ENCODE results near the gene RNF6. TPM values are rescaled to one million over a fixed set of nuclear protein-coding genes. Genes with fewer than 3 reads are reported as not detected.

The RNF6 gene
- polyA plus RNA-seq, 1 of the 3 experiments (the other 2 are of a cell fraction), result 13.8 TPM

DNA sequence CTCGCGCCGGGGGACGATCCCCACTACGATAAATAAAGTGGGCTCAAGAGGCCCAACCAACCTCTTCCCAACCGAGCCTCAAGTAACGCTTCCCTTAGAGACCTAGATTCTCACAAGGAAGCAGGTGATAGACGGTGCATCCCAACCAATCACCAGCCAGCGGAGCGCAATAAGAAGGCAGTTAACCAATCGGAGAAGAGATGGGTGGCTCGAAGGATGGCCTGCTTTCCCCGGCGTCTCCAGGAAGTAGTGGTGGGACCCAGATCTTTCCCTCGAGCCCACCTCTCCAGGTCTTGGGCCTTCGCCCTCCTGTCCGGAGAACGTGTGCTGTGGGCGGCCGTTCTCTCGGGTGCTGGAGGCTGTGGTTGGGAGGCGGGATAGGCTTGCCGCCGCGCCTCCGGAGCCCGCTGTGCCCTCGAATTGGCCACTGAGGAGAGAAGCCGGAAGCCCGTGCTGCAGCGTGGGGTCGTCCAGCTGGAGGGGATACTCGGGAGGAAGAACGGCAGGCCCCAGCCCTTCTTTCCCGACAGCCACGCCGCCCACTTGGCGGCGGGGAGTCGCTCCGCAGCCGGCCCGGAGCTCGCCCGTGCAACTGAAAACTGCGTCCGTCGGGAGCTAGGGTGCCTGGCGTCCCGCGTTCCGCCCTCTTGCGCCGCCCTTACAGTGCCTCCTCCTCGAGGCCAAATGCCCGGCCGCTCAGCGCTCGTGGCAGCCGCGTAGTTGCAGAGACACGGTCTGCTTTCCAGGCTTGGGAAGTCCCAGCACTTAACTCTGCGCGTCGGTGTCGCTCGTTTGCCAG is at the start of gene RNF6 (continued):
- TF ChIP-seq, protein P1, sequence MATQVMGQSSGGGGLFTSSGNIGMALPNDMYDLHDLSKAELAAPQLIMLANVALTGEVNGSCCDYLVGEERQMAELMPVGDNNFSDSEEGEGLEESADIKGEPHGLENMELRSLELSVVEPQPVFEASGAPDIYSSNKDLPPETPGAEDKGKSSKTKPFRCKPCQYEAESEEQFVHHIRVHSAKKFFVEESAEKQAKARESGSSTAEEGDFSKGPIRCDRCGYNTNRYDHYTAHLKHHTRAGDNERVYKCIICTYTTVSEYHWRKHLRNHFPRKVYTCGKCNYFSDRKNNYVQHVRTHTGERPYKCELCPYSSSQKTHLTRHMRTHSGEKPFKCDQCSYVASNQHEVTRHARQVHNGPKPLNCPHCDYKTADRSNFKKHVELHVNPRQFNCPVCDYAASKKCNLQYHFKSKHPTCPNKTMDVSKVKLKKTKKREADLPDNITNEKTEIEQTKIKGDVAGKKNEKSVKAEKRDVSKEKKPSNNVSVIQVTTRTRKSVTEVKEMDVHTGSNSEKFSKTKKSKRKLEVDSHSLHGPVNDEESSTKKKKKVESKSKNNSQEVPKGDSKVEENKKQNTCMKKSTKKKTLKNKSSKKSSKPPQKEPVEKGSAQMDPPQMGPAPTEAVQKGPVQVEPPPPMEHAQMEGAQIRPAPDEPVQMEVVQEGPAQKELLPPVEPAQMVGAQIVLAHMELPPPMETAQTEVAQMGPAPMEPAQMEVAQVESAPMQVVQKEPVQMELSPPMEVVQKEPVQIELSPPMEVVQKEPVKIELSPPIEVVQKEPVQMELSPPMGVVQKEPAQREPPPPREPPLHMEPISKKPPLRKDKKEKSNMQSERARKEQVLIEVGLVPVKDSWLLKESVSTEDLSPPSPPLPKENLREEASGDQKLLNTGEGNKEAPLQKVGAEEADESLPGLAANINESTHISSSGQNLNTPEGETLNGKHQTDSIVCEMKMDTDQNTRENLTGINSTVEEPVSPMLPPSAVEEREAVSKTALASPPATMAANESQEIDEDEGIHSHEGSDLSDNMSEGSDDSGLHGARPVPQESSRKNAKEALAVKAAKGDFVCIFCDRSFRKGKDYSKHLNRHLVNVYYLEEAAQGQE (IDR thresholded peaks at IDR 0.05; ENCODE audit: low read depth, low read length), result peak; percentile 26; the same call in 1 of the 2 replicates
- TF ChIP-seq ELF1 (IDR thresholded peaks at IDR 0.05) (peak; percentile 82; the same call in 1 of the 2 replicates), RFX5 (IDR thresholded peaks at IDR 0.05; ENCODE audit: low read length) (no peak), NFIC (IDR thresholded peaks at IDR 0.05; ENCODE audit: borderline replicate concordance) (no peak), FOSL2 (IDR thresholded peaks at IDR 0.05; ENCODE audit: borderline replicate concordance, low read depth) (no peak), RCOR1 (IDR thresholded peaks at IDR 0.05; ENCODE audit: low read length) (no peak), RAD21 (IDR thresholded peaks at IDR 0.05; ENCODE audit: low read length) (0 out of 2 replicates have a peak, but pooled peaks have one; percentile 1), TAF1 (IDR thresholded peaks at IDR 0.05; ENCODE audit: borderline replicate concordance, low read depth, low read length) (peak; percentile 95), TCF12 (IDR thresholded peaks at IDR 0.05) (peak; percentile 6; the same call in 1 of the 2 replicates), SIN3A (IDR thresholded peaks at IDR 0.05; ENCODE audit: borderline replicate concordance, low read depth, low read length) (peak; percentile 71; the same call in 1 of the 2 replicates), FOXM1 (IDR thresholded peaks at IDR 0.05; ENCODE audit: low read depth) (no peak), CHD2 (IDR thresholded peaks at IDR 0.05; ENCODE audit: low read length, partially characterized antibody) (peak; percentile 56)
- TF ChIP-seq, protein P2, sequence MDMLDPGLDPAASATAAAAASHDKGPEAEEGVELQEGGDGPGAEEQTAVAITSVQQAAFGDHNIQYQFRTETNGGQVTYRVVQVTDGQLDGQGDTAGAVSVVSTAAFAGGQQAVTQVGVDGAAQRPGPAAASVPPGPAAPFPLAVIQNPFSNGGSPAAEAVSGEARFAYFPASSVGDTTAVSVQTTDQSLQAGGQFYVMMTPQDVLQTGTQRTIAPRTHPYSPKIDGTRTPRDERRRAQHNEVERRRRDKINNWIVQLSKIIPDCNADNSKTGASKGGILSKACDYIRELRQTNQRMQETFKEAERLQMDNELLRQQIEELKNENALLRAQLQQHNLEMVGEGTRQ (IDR thresholded peaks at IDR 0.05; ENCODE audit: borderline replicate concordance, low read depth, low read length), result no peak

DNA sequence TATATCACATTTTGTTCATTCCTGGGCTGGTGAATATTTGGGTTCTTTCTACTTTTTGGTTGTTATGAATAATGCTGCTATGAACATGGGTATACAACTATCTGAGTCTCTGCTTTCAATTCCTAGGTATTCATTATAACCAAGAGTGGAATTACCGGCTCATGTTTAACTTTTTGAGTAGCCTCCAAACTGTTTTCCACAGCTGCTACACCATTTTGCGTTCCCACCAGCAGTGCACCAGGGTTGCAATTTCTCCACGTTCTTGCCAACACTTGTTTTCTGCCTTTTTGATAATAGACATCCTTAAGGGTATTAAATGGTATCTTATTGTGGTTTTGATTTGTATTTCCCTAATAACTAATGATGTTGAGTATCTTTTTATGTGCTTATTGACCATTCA is 48.6 kb upstream of the RNF6 start:
- ChIA-PET CTCF (interaction anchor here (1.2 kb wide), 1 partner anchor 15 kb away, joined by 3 read pairs; no protein-coding TSS in a partner anchor), POLR2A (no interaction called here)
- Histone ChIP-seq H3F3A (replicated peaks; ENCODE audit: insufficient read depth) (no peaks in the 10 kb centered on the region), H3K4me3 (ENCODE audit: low read depth in 2 of 2, low read length in 1 of 2) (no peak overlapping the region), H3K27ac (ENCODE audit: low read depth in 2 of 2, low read length in 1 of 2) (no peak overlapping the region), H3K36me3 (replicated peaks in 1 of 2; ENCODE audit: control insufficient read depth in 1 of 2, insufficient read depth in 2 of 2, low read length in 1 of 2) (no peaks in the 10 kb centered on the region), H3K27me3 (ENCODE audit: insufficient read depth) (no peaks in the 10 kb centered on the region), H3K9me3 (no peaks in the 10 kb centered on the region), H2AFZ (ENCODE audit: low read depth) (no peak overlapping the region), H3K4me1 (ENCODE audit: control insufficient read depth in 1 of 2, insufficient read depth in 2 of 2, low read depth in 1 of 2, low read length in 1 of 2) (no peaks in the 10 kb centered on the region; a peak in 1 of 4 replicates), H3K79me2 (ENCODE audit: insufficient read depth) (peaks cover 100% of the 10 kb centered on the region), H3K9me2 (no peaks in the 10 kb centered on the region), H3K9ac (no peak overlapping the region), H4K20me1 (ENCODE audit: insufficient read depth) (peaks cover 41% of the 10 kb centered on the region), H3K4me2 (no peak overlapping the region)
- TF ChIP-seq EP300 (IDR thresholded peaks at IDR 0.05; ENCODE audit: borderline replicate concordance in 1 of 2, low read depth in 1 of 2, low read length in 1 of 2), result no peak
- no peak for TF ChIP-seq MEF2A (IDR thresholded peaks at IDR 0.05; ENCODE audit: borderline replicate concordance, low read depth)
- TF ChIP-seq GABPA (IDR thresholded peaks at IDR 0.05; ENCODE audit: low read depth), result no peak
- TF ChIP-seq RCOR1 (IDR thresholded peaks at IDR 0.05; ENCODE audit: low read length), result no peak
- TF ChIP-seq TCF12 (IDR thresholded peaks at IDR 0.05), result no peak
- no peak for TF ChIP-seq YY1 (IDR thresholded peaks at IDR 0.05; ENCODE audit: low read depth)
- no peak for TF ChIP-seq GATA2 (CRISPR knock-in tag; IDR thresholded peaks at IDR 0.05)
- TF ChIP-seq, protein P1 (IDR thresholded peaks at IDR 0.05; ENCODE audit: low read depth, low read length), result no peak
- TF ChIP-seq FOSL2 (IDR thresholded peaks at IDR 0.05; ENCODE audit: borderline replicate concordance, low read depth), result no peak
- TF ChIP-seq CHD2 (IDR thresholded peaks at IDR 0.05; ENCODE audit: low read length, partially characterized antibody), result no peak
- no peak for TF ChIP-seq POLR2AphosphoS5 (IDR thresholded peaks at IDR 0.05; ENCODE audit: low read depth, low read length)
- WGBS (ENCODE audit: low lambda C conversion rate), result 100% methylated on average over 3 of the region's 3 CpGs
- DNase-seq, result no peak
